Caco-2 (cell line): ENCODE measurements around the gene RSPH1. TPM values are rescaled to one million over a fixed set of nuclear protein-coding genes. Genes with fewer than 3 reads are reported as not detected.

ENCODE experiments used
- BruUV-seq: library from RNA; stranded (reverse); fragments of 400-500 nt; replicated peaks from 2 replicates; lab custom pipeline; 2021; lab: Mats Ljungman, UMichigan
- CTCF ChIA-PET: fragments of 300-600 bp; sonication (Branson Sonifier 250); formaldehyde crosslinking; loops from one replicate; lab custom pipeline; 2022; ENCODE audit warnings: antibody characterized with exemption; lab: Charles Lee
- POLR2A ChIA-PET: fragments of 300-600 bp; sonication (Branson Sonifier 250); formaldehyde crosslinking; loops from one replicate; lab custom pipeline; 2022; ENCODE audit warnings: antibody characterized with exemption; lab: Charles Lee
- DNase-seq, 2 experiments: peaks; one replicate each; pipeline versions ENCODE4 v3.0.0 to v3.0.0-alpha.2; 2020 to 2022
- H3K27me3 ChIP-seq: replicated peaks from 2 replicates; pipeline ENCODE4 v1.6.0; 2011; ENCODE audit warnings: low read length; ENCODE audit not compliant: control insufficient read depth, insufficient read depth
- H3K36me3 ChIP-seq: 2 replicates; pipeline ENCODE4 v1.5.1; 2011; ENCODE audit warnings: low read length; ENCODE audit not compliant: control insufficient read depth, insufficient read depth
- H3K4me1 ChIP-seq: fragments of 250-450 bp; sonication (Bioruptor Pico); 2 replicates; pipeline ENCODE4 v1.5.1; 2020; ENCODE audit warnings: mild to moderate bottlenecking
- H3K4me3 ChIP-seq: 2 replicates; pipeline ENCODE4 v1.5.1; 2011; ENCODE audit warnings: low read depth, mild to moderate bottlenecking, control low read depth, low read length
- H3K9me3 ChIP-seq: fragments of 250-450 bp; sonication (Bioruptor Pico); 2 replicates; pipeline ENCODE4 v1.5.1; 2020; ENCODE audit warnings: mild to moderate bottlenecking, moderate library complexity
- H3K27ac Mint-ChIP-seq: one replicate; pipeline ENCODE4 v1.8.0; 2022; ENCODE audit warnings: mixed read lengths; ENCODE audit not compliant: unreplicated experiment
- H3K27me3 Mint-ChIP-seq: one replicate; pipeline ENCODE4 v1.8.0; 2022; ENCODE audit warnings: mixed read lengths; ENCODE audit not compliant: insufficient read depth, unreplicated experiment
- H3K36me3 Mint-ChIP-seq: one replicate; pipeline ENCODE4 v1.8.0; 2022; ENCODE audit warnings: mild to moderate bottlenecking, mixed read lengths; ENCODE audit not compliant: insufficient read depth, unreplicated experiment
- H3K4me1 Mint-ChIP-seq: one replicate; pipeline ENCODE4 v1.8.0; 2022; ENCODE audit warnings: low read depth, mixed read lengths; ENCODE audit not compliant: unreplicated experiment
- H3K4me3 Mint-ChIP-seq: one replicate; pipeline ENCODE4 v1.8.0; 2022; ENCODE audit warnings: mild to moderate bottlenecking, moderate library complexity, mixed read lengths; ENCODE audit not compliant: unreplicated experiment
- H3K9me3 Mint-ChIP-seq: one replicate; pipeline ENCODE4 v1.8.0; 2022; ENCODE audit warnings: mixed read lengths; ENCODE audit not compliant: unreplicated experiment
- intact Hi-C: fragments of 100-400 bp; cut with micrococcal nuclease; formaldehyde crosslinking; loops from one replicate; pipeline ENCODE4 v1.10.0; 2022; ENCODE audit not compliant: unreplicated experiment
- total RNA-seq: library from RNA; stranded (reverse); gene quantifications from 2 replicates; pipeline ENCODE4 v1.2.3, GENCODE V29; 2022
- TF ChIP-seq, protein P1 (sequence below), 2 experiments: fragments of 200-600 bp in 1 of 2; IDR thresholded peaks; 1 replicate in 1 of 2; 2 replicates in 1 of 2; pipeline versions ENCODE4 v1.5.1 to v1.8.0; 2011 to 2022; ENCODE audit warnings: antibody characterized with exemption in 1 of 2, control low read depth in 1 of 2, inconsistent platforms in 1 of 2, low read depth in 1 of 2, low read length in 1 of 2, mild to moderate bottlenecking in 1 of 2, moderate library complexity in 1 of 2; ENCODE audit not compliant: insufficient read depth in 1 of 2, severe bottlenecking in 1 of 2, unreplicated experiment in 1 of 2

The RSPH1 gene
- total RNA-seq, 1 experiment from 2014 or later, result 0.23 TPM

GRCh38 chr21:42444745-42445059, 51.3 kb downstream of the RSPH1 start:
- Mint-ChIP-seq H3K4me3 (no peak overlapping the region), H3K36me3 (no peaks in the 10 kb centered on the region), H3K27ac (no peak overlapping the region), H3K9me3 (no peaks in the 10 kb centered on the region), H3K4me1 (no peaks in the 10 kb centered on the region), H3K27me3 (no peaks in the 10 kb centered on the region)
- POLR2A ChIA-PET, result interaction anchor here (0.6 kb wide), 1 partner anchor 210 kb away, joined by 3 read pairs; no protein-coding TSS in a partner anchor
- no peaks in the 10 kb centered on the region; the same call in 1 of the 2 replicates for H3K27me3 ChIP-seq
- CTCF ChIA-PET, result interaction anchor here (0.6 to 1.2 kb wide), 3 partner anchors 67 to 134 kb away, joined by 3 to 7 read pairs (median 3); no protein-coding TSS in a partner anchor
- no peak overlapping the region for H3K4me3 ChIP-seq
- BruUV-seq, result no TSS peak
- H3K36me3 ChIP-seq, result no peaks in the 10 kb centered on the region
- intact Hi-C loops, result no loop called here
- TF ChIP-seq, protein P1, sequence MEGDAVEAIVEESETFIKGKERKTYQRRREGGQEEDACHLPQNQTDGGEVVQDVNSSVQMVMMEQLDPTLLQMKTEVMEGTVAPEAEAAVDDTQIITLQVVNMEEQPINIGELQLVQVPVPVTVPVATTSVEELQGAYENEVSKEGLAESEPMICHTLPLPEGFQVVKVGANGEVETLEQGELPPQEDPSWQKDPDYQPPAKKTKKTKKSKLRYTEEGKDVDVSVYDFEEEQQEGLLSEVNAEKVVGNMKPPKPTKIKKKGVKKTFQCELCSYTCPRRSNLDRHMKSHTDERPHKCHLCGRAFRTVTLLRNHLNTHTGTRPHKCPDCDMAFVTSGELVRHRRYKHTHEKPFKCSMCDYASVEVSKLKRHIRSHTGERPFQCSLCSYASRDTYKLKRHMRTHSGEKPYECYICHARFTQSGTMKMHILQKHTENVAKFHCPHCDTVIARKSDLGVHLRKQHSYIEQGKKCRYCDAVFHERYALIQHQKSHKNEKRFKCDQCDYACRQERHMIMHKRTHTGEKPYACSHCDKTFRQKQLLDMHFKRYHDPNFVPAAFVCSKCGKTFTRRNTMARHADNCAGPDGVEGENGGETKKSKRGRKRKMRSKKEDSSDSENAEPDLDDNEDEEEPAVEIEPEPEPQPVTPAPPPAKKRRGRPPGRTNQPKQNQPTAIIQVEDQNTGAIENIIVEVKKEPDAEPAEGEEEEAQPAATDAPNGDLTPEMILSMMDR (IDR thresholded peaks at IDR 0.05; ENCODE audit: insufficient read depth in 1 of 2, low read depth in 1 of 2, low read length in 1 of 2, severe bottlenecking in 1 of 2, unreplicated experiment in 1 of 2), result no peak
- H3K9me3 ChIP-seq, result no peaks in the 10 kb centered on the region
- no peak for DNase-seq
- H3K4me1 ChIP-seq, result no peaks in the 10 kb centered on the region

DNA sequence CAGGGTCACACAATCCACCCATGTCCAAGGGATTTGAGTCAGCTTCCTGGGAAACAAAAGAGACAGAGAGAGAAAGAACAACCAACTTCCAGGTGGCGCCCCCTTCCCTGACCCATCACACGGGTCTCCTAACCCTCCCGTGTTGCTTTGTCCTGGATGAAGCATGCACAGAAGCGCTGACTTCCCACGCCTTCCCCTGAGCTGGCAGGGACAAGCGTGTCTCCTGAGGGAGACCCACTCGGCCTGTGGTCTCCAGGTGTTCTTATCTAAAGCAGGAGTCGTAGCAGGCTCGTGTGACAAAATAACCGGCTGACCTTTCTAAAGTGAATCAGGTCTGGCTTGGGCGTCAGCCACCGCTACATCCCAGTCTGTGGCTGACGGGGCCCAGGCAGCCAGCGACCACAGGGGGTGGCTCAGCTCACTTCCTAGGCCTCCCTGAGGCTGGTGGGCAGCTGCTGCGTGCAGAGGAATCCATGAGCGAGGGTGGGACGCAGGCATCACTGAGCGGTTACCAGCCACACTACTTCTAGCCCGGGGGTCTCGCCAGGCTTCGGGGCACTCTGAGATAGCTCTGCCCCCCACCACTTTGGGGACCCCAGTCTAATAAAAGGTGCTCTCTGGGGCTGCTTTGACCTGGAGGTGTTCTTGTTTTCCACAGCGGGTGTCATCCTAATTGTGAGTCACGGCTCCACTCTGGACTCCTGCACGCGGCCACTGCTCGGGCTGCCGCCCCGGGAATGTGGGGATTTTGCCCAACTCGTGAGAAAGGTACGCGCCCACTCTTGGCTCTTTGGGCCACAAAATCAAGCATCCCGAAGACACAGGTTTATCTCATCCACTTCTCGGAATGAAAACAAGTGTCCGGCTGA, 51.9 kb downstream of the RSPH1 start:
- Mint-ChIP-seq H3K36me3 (no peaks in the 10 kb centered on the region), H3K4me3 (no peak overlapping the region), H3K9me3 (no peaks in the 10 kb centered on the region), H3K4me1 (no peaks in the 10 kb centered on the region), H3K27ac (no peak overlapping the region), H3K27me3 (no peaks in the 10 kb centered on the region)
- ChIA-PET POLR2A (interaction anchor here (0.6 kb wide), 1 partner anchor 210 kb away, joined by 3 read pairs; no protein-coding TSS in a partner anchor), CTCF (interaction anchor here (0.6 to 0.7 kb wide), 2 partner anchors 66 to 134 kb away, joined by 3 to 7 read pairs; no protein-coding TSS in a partner anchor)
- Histone ChIP-seq H3K4me3 (no peak overlapping the region), H3K27me3 (no peaks in the 10 kb centered on the region; the same call in 1 of the 2 replicates), H3K9me3 (no peaks in the 10 kb centered on the region), H3K4me1 (no peaks in the 10 kb centered on the region), H3K36me3 (no peaks in the 10 kb centered on the region)
- no TSS peak for BruUV-seq
- TF ChIP-seq, protein P1 (IDR thresholded peaks at IDR 0.05; ENCODE audit: insufficient read depth in 1 of 2, low read depth in 1 of 2, low read length in 1 of 2, severe bottlenecking in 1 of 2, unreplicated experiment in 1 of 2), result no peak
- intact Hi-C loops, result no loop called here
- no peak for DNase-seq

- Mint-ChIP-seq H3K36me3 (no peaks in the 10 kb centered on the region), H3K27me3 (no peaks in the 10 kb centered on the region)
These were observed 52.7 kb downstream of the RSPH1 start for GRCh38 chr21:42443181-42443785.

More at GRCh38 chr21:42443181-42443785, 52.7 kb downstream of the RSPH1 start:
- Mint-ChIP-seq H3K4me3 (no peak overlapping the region), H3K9me3 (no peaks in the 10 kb centered on the region), H3K27ac (no peak overlapping the region), H3K4me1 (no peaks in the 10 kb centered on the region)
- Histone ChIP-seq H3K4me1 (no peaks in the 10 kb centered on the region), H3K9me3 (no peaks in the 10 kb centered on the region), H3K4me3 (no peak overlapping the region), H3K36me3 (no peaks in the 10 kb centered on the region), H3K27me3 (no peaks in the 10 kb centered on the region; the same call in 1 of the 2 replicates)
- no peak for DNase-seq
- CTCF ChIA-PET, result no interaction called here
- POLR2A ChIA-PET, result no interaction called here
- TF ChIP-seq, protein P1 (IDR thresholded peaks at IDR 0.05; ENCODE audit: insufficient read depth in 1 of 2, low read depth in 1 of 2, low read length in 1 of 2, severe bottlenecking in 1 of 2, unreplicated experiment in 1 of 2), result no peak
- BruUV-seq, result no TSS peak
- intact Hi-C loops, result no loop called here
